Activated naive CD8-positive, alpha-beta T cell treated with anti-CD3 and anti-CD28 coated beads for 36 hours (primary cell): Measurements from ENCODE around the gene DNAJC25. TPM values are rescaled to one million over a fixed set of nuclear protein-coding genes. Genes with fewer than 3 reads are reported as not detected.

Experiments used
- DNase-seq: peaks from one replicate; pipeline ENCODE4 v3.0.0; 2021
- H3K27ac Mint-ChIP-seq: one replicate; pipeline ENCODE4 v1.8.0; 2022; ENCODE audit warnings: mild to moderate bottlenecking, moderate library complexity, mixed read lengths
- H3K27me3 Mint-ChIP-seq: one replicate; pipeline ENCODE4 v1.8.0; 2022; ENCODE audit warnings: mild to moderate bottlenecking, mixed read lengths
- H3K36me3 Mint-ChIP-seq: one replicate; pipeline ENCODE4 v1.8.0; 2021; ENCODE audit warnings: mild to moderate bottlenecking, mixed read lengths
- H3K4me1 Mint-ChIP-seq: one replicate; pipeline ENCODE4 v1.8.0; 2021; ENCODE audit warnings: mixed read lengths
- H3K4me3 Mint-ChIP-seq: one replicate; pipeline ENCODE4 v1.8.0; 2022; ENCODE audit warnings: mild to moderate bottlenecking, moderate library complexity, mixed read lengths
- H3K9me3 Mint-ChIP-seq: one replicate; pipeline ENCODE4 v1.8.0; 2022; ENCODE audit warnings: mixed read lengths
- total RNA-seq, 2 experiments: library from RNA; stranded (reverse); gene quantifications; one replicate each; pipeline ENCODE4 v1.2.3, GENCODE V29; 2021

DNAJC25 gene
- total RNA-seq, 2 experiments from 2014 or later: 6.4 to 6.5 TPM

DNA sequence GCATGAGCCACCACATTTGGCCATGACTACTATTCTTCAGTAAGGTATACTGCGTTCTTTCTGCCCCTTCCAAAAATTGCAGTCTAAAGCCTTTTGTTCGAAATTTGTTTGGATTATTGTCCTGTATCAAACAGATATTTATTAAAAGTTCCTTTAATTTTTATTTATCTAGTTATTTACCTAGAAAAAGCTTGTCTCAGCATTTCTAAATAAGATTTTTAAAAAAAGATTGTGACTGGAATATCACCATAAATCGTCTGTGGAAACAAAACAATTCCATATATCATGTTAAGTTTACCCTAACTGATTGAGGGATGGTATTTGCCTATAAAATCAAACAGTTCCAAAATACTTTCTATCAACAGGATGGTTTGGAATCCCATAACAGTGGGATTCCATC, 45.0 kb downstream of the DNAJC25 start:
- DNase-seq: no peak
- H3K4me1 Mint-ChIP-seq: no peaks in the 10 kb centered on the region
- H3K36me3 Mint-ChIP-seq: peaks cover 13% of the 10 kb centered on the region
- H3K4me3 Mint-ChIP-seq: no peak overlapping the region
- no peak overlapping the region for H3K27ac Mint-ChIP-seq
- H3K9me3 Mint-ChIP-seq: no peaks in the 10 kb centered on the region
- H3K27me3 Mint-ChIP-seq: no peaks in the 10 kb centered on the region

DNA sequence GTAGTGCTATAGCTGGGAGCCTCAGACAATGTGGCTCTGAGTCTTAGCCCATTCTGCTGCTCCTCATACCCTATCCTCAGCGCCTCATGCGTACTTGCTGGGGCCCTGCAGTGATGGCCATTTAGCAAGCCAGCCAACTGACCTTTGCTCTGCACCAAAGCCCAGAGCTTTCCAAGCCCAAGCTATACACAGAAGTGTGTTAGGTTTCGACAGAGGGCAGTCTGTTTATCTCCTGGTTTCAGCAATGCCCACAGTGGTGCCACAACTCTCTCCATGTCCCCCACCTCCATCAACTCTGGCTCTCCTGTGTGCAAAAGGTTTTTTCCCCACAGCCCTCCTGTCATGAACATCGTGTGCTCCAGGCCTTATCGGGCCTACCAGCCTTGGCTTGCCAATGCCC, 47.2 kb downstream of the DNAJC25 start:
- Mint-ChIP-seq H3K27me3 (no peaks in the 10 kb centered on the region), H3K27ac (no peak overlapping the region), H3K4me1 (no peaks in the 10 kb centered on the region), H3K36me3 (peaks cover 13% of the 10 kb centered on the region), H3K9me3 (no peaks in the 10 kb centered on the region), H3K4me3 (no peak overlapping the region)
- DNase-seq: no peak

DNA sequence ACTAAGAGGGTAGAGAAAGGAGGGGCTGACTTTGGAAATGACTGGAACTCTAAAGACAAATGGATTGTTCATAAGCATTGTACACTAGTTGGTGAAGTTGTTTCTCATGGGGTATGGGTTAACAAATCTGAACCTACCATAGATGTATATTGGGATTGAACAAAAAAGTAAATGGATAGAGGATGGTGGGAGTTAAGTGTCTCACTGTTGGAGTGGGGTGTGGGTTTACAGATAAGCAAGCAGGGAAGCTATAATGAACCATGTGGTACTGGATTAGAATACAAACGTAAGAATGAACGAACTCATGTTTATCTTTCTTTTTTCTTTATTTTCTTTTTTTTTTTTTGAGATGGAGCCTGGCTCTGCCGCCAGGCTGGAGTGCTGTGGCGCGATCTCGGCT, 48.1 kb downstream of the DNAJC25 start:
- no peaks in the 10 kb centered on the region for H3K9me3 Mint-ChIP-seq
- no peak overlapping the region for H3K27ac Mint-ChIP-seq
- no peaks in the 10 kb centered on the region for H3K4me1 Mint-ChIP-seq
- no peak for DNase-seq
- no peak overlapping the region for H3K4me3 Mint-ChIP-seq
- no peaks in the 10 kb centered on the region for H3K27me3 Mint-ChIP-seq
- peaks cover 13% of the 10 kb centered on the region for H3K36me3 Mint-ChIP-seq

DNA sequence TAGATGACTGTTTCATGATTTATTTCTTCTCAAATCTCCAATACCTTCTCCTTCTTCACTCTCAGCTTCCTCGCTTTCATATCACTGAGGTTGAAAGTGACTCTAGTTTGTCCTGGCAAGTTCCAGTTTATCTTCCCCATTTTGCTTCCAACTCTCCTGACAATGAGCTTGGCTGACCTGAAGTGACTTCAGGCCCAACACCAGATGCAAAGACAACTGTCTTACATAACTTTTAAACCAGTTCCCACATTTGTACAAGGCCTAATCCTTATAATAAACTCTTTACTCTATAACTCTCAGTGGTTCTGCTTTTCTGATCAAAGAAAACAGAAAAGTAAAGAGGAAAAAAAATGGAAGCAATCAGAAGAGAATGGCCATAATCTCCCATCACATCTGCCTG, 52.3 kb downstream of the DNAJC25 start:
- Mint-ChIP-seq H3K4me3 (no peak overlapping the region), H3K4me1 (no peaks in the 10 kb centered on the region), H3K36me3 (peaks cover 8% of the 10 kb centered on the region), H3K27me3 (no peaks in the 10 kb centered on the region), H3K9me3 (no peaks in the 10 kb centered on the region), H3K27ac (no peak overlapping the region)
- DNase-seq: no peak

DNA sequence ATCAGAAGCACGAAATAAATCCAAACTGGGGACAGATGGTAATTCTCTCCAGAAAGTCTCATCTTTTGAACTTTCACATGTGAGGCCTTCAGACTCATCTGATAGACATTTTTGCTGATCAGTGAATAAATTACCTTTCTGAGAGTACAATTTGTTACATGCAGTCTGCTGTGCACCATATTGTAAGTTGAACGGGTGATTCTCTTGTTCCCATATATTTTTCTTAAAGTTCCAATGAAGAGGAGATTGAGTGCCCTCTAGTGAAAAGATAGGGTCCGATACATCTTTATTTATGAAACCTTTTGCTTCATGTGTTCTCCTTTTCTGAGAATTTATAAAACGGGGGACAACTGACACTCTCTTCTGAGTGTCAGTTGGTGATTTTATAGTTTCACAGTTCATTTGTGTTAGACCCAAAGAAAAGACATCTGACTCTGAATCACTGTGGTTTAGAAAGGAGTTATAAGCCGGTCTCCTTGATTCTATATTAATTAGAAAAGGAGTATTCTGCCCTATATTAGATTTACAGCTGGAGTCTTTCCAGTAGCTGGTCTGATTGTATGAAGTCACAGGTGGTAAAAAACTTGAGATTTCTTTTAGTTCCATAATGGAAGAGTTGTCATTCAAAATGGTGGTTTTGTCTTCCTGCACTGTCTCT, 60.7 kb downstream of the DNAJC25 start:
- DNase-seq: no peak
- H3K4me3 Mint-ChIP-seq: no peak overlapping the region
- H3K4me1 Mint-ChIP-seq: peaks cover 5% of the 10 kb centered on the region
- H3K36me3 Mint-ChIP-seq: peaks cover 6% of the 10 kb centered on the region
- no peaks in the 10 kb centered on the region for H3K27me3 Mint-ChIP-seq
- no peak overlapping the region for H3K27ac Mint-ChIP-seq
- H3K9me3 Mint-ChIP-seq: no peaks in the 10 kb centered on the region

DNA sequence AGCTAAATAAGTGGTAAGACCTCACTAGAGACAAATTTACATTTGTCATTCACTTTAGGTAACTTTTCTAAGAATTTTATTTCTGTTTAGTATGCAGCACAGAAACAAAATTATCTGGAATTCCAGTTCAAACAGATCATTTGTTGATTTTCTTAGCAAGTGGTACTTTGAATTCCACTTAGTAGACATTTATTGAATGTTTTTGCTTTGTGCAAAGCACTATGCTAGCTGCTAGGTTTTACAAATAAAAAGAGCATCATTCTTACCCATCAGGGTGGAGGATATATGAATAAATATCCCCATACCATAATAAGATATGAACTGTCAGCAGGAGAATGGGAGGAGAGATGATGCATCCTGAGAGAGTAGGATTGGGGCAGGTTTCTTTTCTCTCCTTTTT, 65.7 kb downstream of the DNAJC25 start:
- H3K9me3 Mint-ChIP-seq: peaks cover 4% of the 10 kb centered on the region
- no peak for DNase-seq
- no peak overlapping the region for H3K27ac Mint-ChIP-seq
- H3K27me3 Mint-ChIP-seq: no peaks in the 10 kb centered on the region
- peaks cover 23% of the 10 kb centered on the region for H3K36me3 Mint-ChIP-seq
- peaks cover 4% of the 10 kb centered on the region for H3K4me1 Mint-ChIP-seq
- no peak overlapping the region for H3K4me3 Mint-ChIP-seq

DNA sequence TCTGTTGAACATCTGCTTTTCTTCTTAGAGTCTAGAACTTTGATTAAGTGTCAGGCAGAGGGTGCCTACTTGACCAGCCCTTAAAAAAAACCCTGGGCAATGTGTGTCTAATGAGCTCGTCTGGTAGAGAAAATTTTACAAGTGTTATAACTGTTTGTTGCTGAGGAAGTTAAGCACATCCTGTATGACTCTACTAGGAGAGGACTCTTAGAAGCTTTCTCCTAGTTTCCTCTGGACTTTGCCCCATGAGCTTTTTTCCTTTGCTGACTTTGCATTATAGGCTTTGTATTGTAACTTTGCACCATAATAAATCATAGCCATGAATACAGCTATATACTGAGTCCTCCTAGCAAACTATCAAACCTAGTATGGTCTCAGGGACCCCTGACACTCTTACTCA, 69.6 kb downstream of the DNAJC25 start:
- Mint-ChIP-seq H3K4me3 (no peak overlapping the region), H3K36me3 (peaks cover 23% of the 10 kb centered on the region), H3K27ac (no peak overlapping the region), H3K9me3 (peaks cover 4% of the 10 kb centered on the region), H3K4me1 (peaks cover 3% of the 10 kb centered on the region), H3K27me3 (no peaks in the 10 kb centered on the region)
- DNase-seq: no peak

Other genes starting within 250 kb of the DNAJC25 start
- 10 to 100 TPM; 77.4 to 82.6 TPM for gene ECPAS, start 147.0 kb upstream of the DNAJC25 start, total RNA-seq
- 1 to 10 TPM; 1.5 to 2.3 TPM for gene ZNF483, start 106.2 kb upstream of the DNAJC25 start, total RNA-seq
- gene PTGR1, start 31.7 kb upstream of the DNAJC25 start, total RNA-seq: 1 to 10 TPM; 1.3 to 1.9 TPM
- 10 to 100 TPM; 25.4 to 26.0 TPM for gene GNG10, start 30.3 kb downstream of the DNAJC25 start, total RNA-seq
- gene SHOC1, start 163.6 kb downstream of the DNAJC25 start, total RNA-seq: not detected